HepG2 (cell line): ENCODE data around the gene FAM219B. TPM values are rescaled to one million over a fixed set of nuclear protein-coding genes. Genes with fewer than 3 reads are reported as not detected.

ENCODE experiments used
- ATF1 ChIP-seq: IDR thresholded peaks from 2 replicates; pipeline ENCODE4 v1.6.1; 2016; ENCODE audit warnings: mild to moderate bottlenecking, control low read depth
- ATF4 ChIP-seq, 2 experiments: fragments of 450-650 bp in 1 of 2; sonication (generic) in 1 of 2; formaldehyde crosslinking; IDR thresholded peaks; 2 replicates each; pipeline versions ENCODE4 v1.5.0 to v1.8.0; 2020 to 2022; ENCODE audit warnings: mild to moderate bottlenecking in 1 of 2, missing genetic modification reagents in 1 of 2
- BRD4 ChIP-seq: sonication (generic); formaldehyde crosslinking; IDR thresholded peaks from 2 replicates; pipeline ENCODE4 v1.4.0; 2020; ENCODE audit warnings: missing genetic modification reagents
- FOXM1 ChIP-seq: sonication (generic); formaldehyde crosslinking; IDR thresholded peaks from 2 replicates; pipeline ENCODE4 v1.5.0; 2020; ENCODE audit warnings: missing genetic modification reagents
- GPN1 ChIP-seq: sonication (generic); formaldehyde crosslinking; IDR thresholded peaks from 2 replicates; pipeline ENCODE4 v1.5.1; 2020; ENCODE audit warnings: missing genetic modification reagents, borderline replicate concordance
- HNF4G ChIP-seq, 2 experiments: sonication (generic) in 1 of 2; formaldehyde crosslinking in 1 of 2; IDR thresholded peaks; 2 replicates each; pipeline versions ENCODE4 v1.4.0 to v1.6.1; 2011 to 2020; ENCODE audit warnings: borderline replicate concordance in 2 of 2, low read depth in 2 of 2, mild to moderate bottlenecking in 2 of 2, low read length in 1 of 2, missing genetic modification reagents in 1 of 2, moderate library complexity in 1 of 2
- HNRNPLL ChIP-seq: fragments of 200-400 bp; formaldehyde crosslinking; IDR thresholded peaks from 2 replicates; pipeline ENCODE4 v1.6.1; 2017; ENCODE audit warnings: mild to moderate bottlenecking, low read depth, low read length; ENCODE audit not compliant: poor library complexity, severe bottlenecking
- HNRNPUL1 ChIP-seq: fragments of 200-400 bp; formaldehyde crosslinking; IDR thresholded peaks from 2 replicates; pipeline ENCODE4 v1.6.1; 2017; ENCODE audit warnings: low read depth, mild to moderate bottlenecking, low read length, moderate library complexity
- ISX ChIP-seq: sonication (generic); formaldehyde crosslinking; conservative IDR thresholded peaks from 2 replicates; pipeline ENCODE4 v1.5.0; 2020; ENCODE audit warnings: missing genetic modification reagents
- KMT2B ChIP-seq: IDR thresholded peaks from 2 replicates; pipeline ENCODE4 v1.6.1; 2016; ENCODE audit warnings: missing genetic modification reagents, missing compliant biosample characterization
- MAFK ChIP-seq, 2 experiments: IDR thresholded peaks in 1 of 2; conservative IDR thresholded peaks in 1 of 2; 2 replicates each; pipeline ENCODE4 v1.6.1; 2011; ENCODE audit warnings: improper control_type of control experiment in 2 of 2, low read length in 2 of 2
- NFYB ChIP-seq: sonication (generic); formaldehyde crosslinking; IDR thresholded peaks from 2 replicates; pipeline ENCODE4 v1.4.0; 2020; ENCODE audit warnings: missing genetic modification reagents
- NR2F2 ChIP-seq: IDR thresholded peaks from 2 replicates; pipeline ENCODE4 v1.6.1; 2012; ENCODE audit warnings: low read depth, inconsistent platforms, borderline replicate concordance
- PHB2 ChIP-seq: fragments of 450-650 bp; IDR thresholded peaks from 2 replicates; pipeline ENCODE4 v1.6.1; 2018; ENCODE audit not compliant: partially characterized antibody
- PHF5A ChIP-seq: IDR thresholded peaks from one replicate; pipeline ENCODE4 v1.6.1; 2018; ENCODE audit warnings: low read depth, missing genetic modification reagents; ENCODE audit not compliant: unreplicated experiment
- PHF8 ChIP-seq: sonication (generic); formaldehyde crosslinking; IDR thresholded peaks from 2 replicates; pipeline ENCODE4 v1.5.0; 2020; ENCODE audit warnings: missing genetic modification reagents
- PRPF4 ChIP-seq: fragments of 200-400 bp; formaldehyde crosslinking; IDR thresholded peaks from 2 replicates; pipeline ENCODE4 v1.6.1; 2016; ENCODE audit warnings: low read length, low read depth; ENCODE audit not compliant: poor library complexity, severe bottlenecking
- XBP1 ChIP-seq: sonication (generic); formaldehyde crosslinking; IDR thresholded peaks from 2 replicates; pipeline ENCODE4 v1.5.0; 2020; ENCODE audit warnings: missing genetic modification reagents
- ZBTB49 ChIP-seq: sonication (generic); formaldehyde crosslinking; IDR thresholded peaks from 2 replicates; pipeline ENCODE4 v1.4.0; 2020; ENCODE audit warnings: missing genetic modification reagents, borderline replicate concordance
- ZMYM3 ChIP-seq: sonication (generic); formaldehyde crosslinking; IDR thresholded peaks from 2 replicates; pipeline ENCODE4 v1.5.1; 2020; ENCODE audit warnings: mild to moderate bottlenecking, missing genetic modification reagents
- ZNF350 ChIP-seq: sonication (generic); formaldehyde crosslinking; IDR thresholded peaks from 2 replicates; pipeline ENCODE4 v1.4.0; 2020; ENCODE audit warnings: mild to moderate bottlenecking, low read depth, missing genetic modification reagents, borderline replicate concordance
- ZNF777 ChIP-seq: sonication (generic); formaldehyde crosslinking; IDR thresholded peaks from 2 replicates; pipeline ENCODE4 v1.4.0; 2020; ENCODE audit warnings: missing genetic modification reagents
- ZSCAN20 ChIP-seq: sonication (generic); formaldehyde crosslinking; IDR thresholded peaks from 2 replicates; pipeline ENCODE4 v1.4.0; 2020; ENCODE audit warnings: missing genetic modification reagents, mild to moderate bottlenecking, borderline replicate concordance
- ZSCAN29 ChIP-seq: sonication (generic); formaldehyde crosslinking; conservative IDR thresholded peaks from 2 replicates; pipeline ENCODE4 v1.4.0; 2020; ENCODE audit warnings: mild to moderate bottlenecking, missing genetic modification reagents
- ZXDC ChIP-seq: sonication (generic); formaldehyde crosslinking; IDR thresholded peaks from 2 replicates; pipeline ENCODE4 v1.5.0; 2020; ENCODE audit warnings: mild to moderate bottlenecking, missing genetic modification reagents
- polyA plus RNA-seq, 8 experiments: library from polyadenylated mRNA; depleted of rRNA in 3 of 8; stranded (reverse) in 7 of 8; unstranded in 1 of 8; fragments of >200 nt; fragmentation: Illumina TruSeq in 4 of 8; extraction: Trizol in 4 of 8; gene quantifications; 2 replicates each; pipeline versions ENCODE4 v1.2.1 to v1.2.3, GENCODE V29; 2011 to 2016; ENCODE audit warnings: low read depth in 4 of 8, missing spikeins in 1 of 8, mixed read lengths in 1 of 8; ENCODE audit not compliant: insufficient read depth in 1 of 8
- total RNA-seq, 5 experiments: library from RNA; depleted of rRNA; stranded (reverse); fragments of >200 nt; fragmentation: Illumina TruSeq; extraction: Trizol; gene quantifications; 2 replicates each; pipeline ENCODE4 v1.2.3, GENCODE V29; 2016; ENCODE audit warnings: low read depth in 1 of 5

The FAM219B gene
- total and polyA plus RNA-seq, 2 of the 13 experiments (the other 11 are each of a cell fraction or from before 2014, with no cell fraction given) = 36.6 to 50.2 TPM

GRCh38 chr15:74889883-74890664 lies 16.6 kb downstream of the FAM219B start, which contains the start of gene MPI (continued):
- TF ChIP-seq MAFK (conservative IDR thresholded peaks at IDR 0.05 in 1 of 2, IDR thresholded peaks at IDR 0.05 in 1 of 2; ENCODE audit: low read length in 2 of 2) (no peak), ZBTB49 (CRISPR knock-in tag) (no peak), ZXDC (no peak), NR2F2 (peak; percentile 32; the same call in 1 of the 2 replicates), ZNF350 (CRISPR knock-in tag) (peak; percentile 78; the same call in 1 of the 2 replicates), ZSCAN29 (CRISPR knock-in tag) (no peak; the same call in 1 of the 2 replicates), FOXM1 (CRISPR knock-in tag) (no peak), ZSCAN20 (CRISPR knock-in tag) (no peak), PHB2 (no peak), BRD4 (peak; percentile 79), HNRNPUL1 (no peak), PHF8 (CRISPR knock-in tag) (peak; percentile 98), ZNF777 (peak; percentile 83), XBP1 (CRISPR knock-in tag) (no peak), ATF4 (CRISPR knock-in tag; IDR thresholded peaks at IDR 0.05) (peak in 1 of 2 experiments; percentile 50; a peak in 2 of 4 replicates), NFYB (peak; percentile 61), KMT2B (CRISPR knock-in tag) (peak; percentile 79), GPN1 (CRISPR knock-in tag) (no peak), PRPF4 (no peak), ATF1 (CRISPR knock-in tag) (peak; percentile 69), HNF4G (IDR thresholded peaks at IDR 0.05; ENCODE audit: borderline replicate concordance, low read depth, low read length) (no peak), HNF4G (CRISPR knock-in tag; IDR thresholded peaks at IDR 0.05; ENCODE audit: borderline replicate concordance, low read depth) (0 out of 2 replicates have a peak, but pooled peaks have one; percentile 40), HNRNPLL (peak; percentile 45), ISX (no peak), PHF5A (CRISPR knock-in tag) (no peak), ZMYM3 (CRISPR knock-in tag) (peak; percentile 72)
